Duodenal mucosa (tissue), 2 donors: ENCODE data around the gene ZAP70.

ENCODE experiments used
- H3K27ac ChIP-seq: one replicate; pipeline ENCODE4 v1.7.0; 2013; ENCODE audit warnings: low read depth, low read length
- H3K27me3 ChIP-seq, 2 donors: one replicate each; pipeline ENCODE4 v1.7.0; 2013; ENCODE audit warnings: low read length in 2 of 2, control low read depth in 1 of 2; ENCODE audit not compliant: insufficient read depth in 2 of 2, control insufficient read depth in 1 of 2
- H3K36me3 ChIP-seq, 2 donors: one replicate each; pipeline ENCODE4 v1.7.0; 2013; ENCODE audit warnings: low read length in 2 of 2, control low read depth in 1 of 2; ENCODE audit not compliant: insufficient read depth in 2 of 2, control insufficient read depth in 1 of 2
- H3K4me1 ChIP-seq, 2 donors: one replicate each; pipeline ENCODE4 v1.7.0; 2013; ENCODE audit warnings: low read length in 2 of 2, control low read depth in 1 of 2; ENCODE audit not compliant: insufficient read depth in 2 of 2, control insufficient read depth in 1 of 2
- H3K4me3 ChIP-seq, 2 donors: one replicate each; pipeline ENCODE4 v1.7.0; 2013; ENCODE audit warnings: low read length in 2 of 2, low read depth in 1 of 2
- H3K9ac ChIP-seq, 2 donors: one replicate each; pipeline ENCODE4 v1.7.0; 2013; ENCODE audit warnings: low read length in 2 of 2, low read depth in 1 of 2
- H3K9me3 ChIP-seq, 2 donors: one replicate each; pipeline ENCODE4 v1.7.0; 2013; ENCODE audit warnings: low read length in 2 of 2, control low read depth in 1 of 2; ENCODE audit not compliant: control insufficient read depth in 1 of 2

Gene ZAP70

GRCh38 chr2:97775074-97775473 is 61.7 kb downstream of the ZAP70 start:
- H3K9ac ChIP-seq = no peak overlapping the region
- no peak overlapping the region for H3K4me3 ChIP-seq
- H3K9me3 ChIP-seq = no peaks in the 10 kb centered on the region
- no peaks in the 10 kb centered on the region for H3K27me3 ChIP-seq
- no peak overlapping the region for H3K27ac ChIP-seq
- H3K4me1 ChIP-seq = no peaks in the 10 kb centered on the region
- H3K36me3 ChIP-seq = peaks cover 33 to 34% of the 10 kb centered on the region in 2 donors

DNA sequence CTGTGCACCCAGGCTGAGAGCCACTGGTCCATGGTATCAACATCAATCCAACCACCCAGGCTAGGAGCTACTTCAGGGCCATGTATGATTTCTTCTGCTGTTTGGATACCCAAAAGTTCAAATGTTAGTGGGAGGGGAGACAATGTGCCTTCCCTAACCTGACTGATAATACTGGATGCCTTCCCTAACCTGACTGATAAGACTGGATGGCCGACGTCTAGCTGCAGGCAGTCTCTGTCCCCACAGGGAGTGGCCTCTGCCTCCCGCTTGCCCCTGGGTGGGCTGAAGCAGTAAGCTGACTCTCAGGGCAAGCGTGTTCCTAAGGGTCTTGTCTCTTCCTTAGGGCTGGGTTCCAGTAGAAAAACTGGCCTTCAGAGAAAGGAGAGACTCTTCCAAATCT is 65.8 kb downstream of the ZAP70 start:
- H3K27me3 ChIP-seq = no peaks in the 10 kb centered on the region
- H3K9me3 ChIP-seq = no peaks in the 10 kb centered on the region
- peaks cover 22 to 32% of the 10 kb centered on the region in 2 donors for H3K36me3 ChIP-seq
- no peak overlapping the region for H3K4me3 ChIP-seq
- no peak overlapping the region for H3K9ac ChIP-seq
- no peak overlapping the region for H3K27ac ChIP-seq
- H3K4me1 ChIP-seq = peaks cover 0 to 6% of the 10 kb centered on the region in 2 donors

GRCh38 chr2:97781981-97782380 is 68.6 kb downstream of the ZAP70 start:
- Histone ChIP-seq H3K36me3 (peaks cover 14 to 22% of the 10 kb centered on the region in 2 donors), H3K27me3 (no peaks in the 10 kb centered on the region), H3K27ac (no peak overlapping the region), H3K9ac (no peak overlapping the region), H3K4me3 (no peak overlapping the region), H3K4me1 (peaks cover 0 to 6% of the 10 kb centered on the region in 2 donors), H3K9me3 (no peaks in the 10 kb centered on the region)

DNA sequence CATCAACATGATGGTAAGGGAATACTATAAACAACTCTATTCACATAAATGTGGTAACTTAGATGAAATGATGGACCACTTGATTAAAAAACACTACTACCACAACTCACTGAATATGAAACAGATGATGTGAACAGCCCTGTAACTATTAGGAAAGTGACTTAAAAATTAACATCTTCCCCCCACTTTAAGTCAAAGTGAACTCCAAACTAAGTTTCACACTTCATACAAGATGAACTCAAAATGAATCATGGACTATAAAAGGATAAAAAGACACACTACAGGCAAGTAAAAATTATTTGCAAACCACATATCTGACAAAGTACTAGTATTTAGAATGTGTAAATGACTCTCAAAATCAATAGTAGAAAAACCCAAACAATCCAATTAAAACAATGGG is 71.6 kb downstream of the ZAP70 start:
- H3K9ac ChIP-seq = no peak overlapping the region
- peaks cover 18 to 36% of the 10 kb centered on the region in 2 donors for H3K36me3 ChIP-seq
- no peaks in the 10 kb centered on the region for H3K9me3 ChIP-seq
- no peaks in the 10 kb centered on the region for H3K27me3 ChIP-seq
- no peak overlapping the region for H3K4me3 ChIP-seq
- H3K27ac ChIP-seq = no peak overlapping the region
- peaks cover 0 to 6% of the 10 kb centered on the region in 2 donors for H3K4me1 ChIP-seq

- Histone ChIP-seq H3K27ac (no peak overlapping the region), H3K36me3 (peaks cover 15 to 34% of the 10 kb centered on the region in 2 donors), H3K9me3 (no peaks in the 10 kb centered on the region), H3K9ac (no peak overlapping the region), H3K4me3 (no peak overlapping the region), H3K27me3 (no peaks in the 10 kb centered on the region), H3K4me1 (peaks cover 0 to 6% of the 10 kb centered on the region in 2 donors)
Observed at GRCh38 chr2:97785818-97786217, 72.4 kb downstream of the ZAP70 start.

DNA sequence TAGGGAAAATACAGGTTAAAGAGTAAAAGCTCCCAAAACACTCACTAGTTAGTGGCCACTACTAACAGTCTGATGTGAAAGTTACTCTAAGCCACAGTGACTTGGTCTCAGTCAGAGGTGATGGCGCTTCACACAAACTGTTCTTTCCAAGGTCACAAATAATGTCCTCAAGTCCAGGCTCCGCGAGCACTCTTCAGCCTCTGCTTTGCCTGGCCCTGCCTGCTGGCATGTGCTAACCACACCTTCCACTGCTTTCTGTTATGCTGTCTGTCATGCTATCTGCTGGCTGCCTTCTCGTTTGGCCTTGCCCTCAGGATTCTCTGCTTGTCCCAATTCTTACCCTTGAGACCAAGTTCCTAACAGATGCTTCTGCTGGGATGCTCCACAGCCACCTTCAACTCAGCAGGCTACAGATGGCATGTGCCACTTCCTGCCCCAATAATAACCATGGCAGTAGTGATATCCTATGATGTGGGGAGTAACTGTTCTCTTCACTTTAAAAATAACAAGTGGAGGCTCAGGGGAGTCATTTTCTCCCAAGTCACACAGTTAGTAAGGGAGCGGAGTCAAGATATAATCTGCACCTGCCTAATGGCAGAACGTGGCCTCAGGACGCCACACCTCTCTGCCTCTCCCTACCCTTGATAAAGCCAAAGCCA is 75.7 kb downstream of the ZAP70 start:
- no peaks in the 10 kb centered on the region for H3K4me1 ChIP-seq
- no peak overlapping the region for H3K4me3 ChIP-seq
- no peak overlapping the region for H3K9ac ChIP-seq
- no peaks in the 10 kb centered on the region for H3K9me3 ChIP-seq
- no peaks in the 10 kb centered on the region for H3K27me3 ChIP-seq
- H3K27ac ChIP-seq = no peak overlapping the region
- peaks cover 22 to 45% of the 10 kb centered on the region in 2 donors for H3K36me3 ChIP-seq
